Kidney (tissue), 14 donors: ENCODE data around the gene C14orf93. TPM values are rescaled to one million over a fixed set of nuclear protein-coding genes. Genes with fewer than 3 reads are reported as not detected.
A peak's percentile ranks its signal among the peaks of the same experiment; 100 is the strongest.

Experiments
- DNase-seq, 5 donors: peaks; one replicate each; pipeline ENCODE4 v3.0.0-alpha.2; 2013 to 2020
- FAIRE-seq: peaks from 2 replicates; lab custom pipeline; 2012; peaks lifted over from hg19 to GRCh38; lab: Jason Lieb, UNC
- H3K27ac ChIP-seq, 2 donors: one replicate each; pipeline ENCODE4 v1.7.0; 2013; ENCODE audit warnings: low read depth in 2 of 2, low read length in 2 of 2, inconsistent platforms in 1 of 2
- H3K27me3 ChIP-seq: one replicate; pipeline ENCODE4 v1.7.1; 2013; ENCODE audit warnings: low read length, inconsistent platforms; ENCODE audit not compliant: control insufficient read depth, insufficient read depth
- H3K36me3 ChIP-seq, 3 donors: one replicate each; pipeline versions ENCODE4 v1.7.0 to v1.7.1; 2013; ENCODE audit warnings: low read length in 3 of 3, control low read depth in 1 of 3, inconsistent platforms in 1 of 3; ENCODE audit not compliant: insufficient read depth in 3 of 3, control insufficient read depth in 2 of 3
- H3K4me1 ChIP-seq, 3 donors: one replicate each; pipeline versions ENCODE4 v1.7.0 to v1.7.1; 2013; ENCODE audit warnings: low read length in 3 of 3, inconsistent platforms in 1 of 3, low read depth in 1 of 3; ENCODE audit not compliant: control insufficient read depth in 2 of 3, insufficient read depth in 2 of 3
- H3K4me3 ChIP-seq, 3 donors: one replicate each; pipeline versions ENCODE4 v1.7.0 to v1.8.1; 2013; ENCODE audit warnings: low read length in 3 of 3, control low read depth in 1 of 3, inconsistent platforms in 1 of 3
- H3K9ac ChIP-seq, 3 donors: one replicate each; pipeline versions ENCODE4 v1.7.0 to v1.7.1; 2013; ENCODE audit warnings: low read length in 3 of 3, control low read depth in 1 of 3, inconsistent platforms in 1 of 3
- H3K9me3 ChIP-seq, 3 donors: one replicate each; pipeline versions ENCODE4 v1.7.0 to v1.7.1; 2013; ENCODE audit warnings: low read length in 3 of 3, control low read depth in 1 of 3, inconsistent platforms in 1 of 3; ENCODE audit not compliant: control insufficient read depth in 2 of 3, insufficient read depth in 1 of 3
- CTCF ChIP-seq: IDR thresholded peaks from 3 replicates; pipeline ENCODE4 v1.5.1; 2012; ENCODE audit warnings: mild to moderate bottlenecking, moderate library complexity, borderline replicate concordance; ENCODE audit not compliant: insufficient read depth; ENCODE audit errors: extremely low read depth
- intact Hi-C: fragments of 100-400 bp; cut with DNase I; formaldehyde crosslinking; loops from one replicate; pipeline ENCODE4 v1.11.1; 2022
- polyA plus RNA-seq: library from polyadenylated mRNA; stranded (reverse); fragments of 350-450 nt; fragmentation: Illumina TruSeq; extraction: RNeasy Lipid Tissue Mini Kit (QIAGEN cat#74804); gene quantifications from one replicate; pipeline ENCODE4 v1.2.3, GENCODE V29; 2014; ENCODE audit warnings: low read depth, low replicate concordance; ENCODE audit not compliant: insufficient read depth
- total RNA-seq: library from RNA; stranded (reverse); fragmentation: NEBNext Ultra II Directional; extraction: Animal tissue kit (Norgen Biotek cat#: 25700); gene quantifications from one replicate; pipeline ENCODE4 v1.2.1, GENCODE V29; 2021
- donor health status: control.
- donor health status: control.
- donor health status: control.
- donor health status: control.
- donor health status: control.
- donor health status: DM: yes; HTN: yes; CAD: no.
- donor health status: Normal renal cell carcinoma (clear cell type).

The C14orf93 gene
- total and polyA plus RNA-seq, 2 donors from 2014 or later = 9.5 to 9.6 TPM

GRCh38 chr14:23055621-23056144 is 45.7 kb upstream of the C14orf93 start:
- peaks cover 3 to 15% (median 9%) of the 10 kb centered on the region in 3 donors for H3K36me3 ChIP-seq
- no peak overlapping the region for H3K9ac ChIP-seq
- H3K4me3 ChIP-seq = no peak overlapping the region
- no peak overlapping the region for H3K27ac ChIP-seq
- TF ChIP-seq CTCF = no peak
- FAIRE-seq (no peak), DNase-seq (peak in 4 of 5 donors; percentile 35 to 72 (median 55))
- no peaks in the 10 kb centered on the region for H3K27me3 ChIP-seq
- H3K9me3 ChIP-seq = no peaks in the 10 kb centered on the region
- peaks cover 0 to 8% (median 4%) of the 10 kb centered on the region in 3 donors for H3K4me1 ChIP-seq
- intact Hi-C loops = loop anchor here (5.0 kb wide), 1 partner anchor 68 kb away; no protein-coding TSS in a partner anchor

- no peaks in the 10 kb centered on the region for H3K9me3 ChIP-seq
- no peak overlapping the region for H3K27ac ChIP-seq
- DNase-seq (peak in 1 of 5 donors; percentile 49), FAIRE-seq (no peak)
- H3K9ac ChIP-seq = no peak overlapping the region
- peaks cover 2 to 10% (median 7%) of the 10 kb centered on the region in 3 donors for H3K36me3 ChIP-seq
- no peaks in the 10 kb centered on the region for H3K27me3 ChIP-seq
- peaks cover 0 to 8% (median 4%) of the 10 kb centered on the region in 3 donors for H3K4me1 ChIP-seq
- no peak overlapping the region for H3K4me3 ChIP-seq
- intact Hi-C loops = loop anchor here (5.0 kb wide), 1 partner anchor 68 kb away; no protein-coding TSS in a partner anchor
- TF ChIP-seq CTCF = no peak
Observed at GRCh38 chr14:23055147-23055550, 45.2 kb upstream of the C14orf93 start.

GRCh38 chr14:23054000-23054811 is 44.3 kb upstream of the C14orf93 start:
- H3K9ac ChIP-seq = no peak overlapping the region

More at GRCh38 chr14:23054000-23054811, 44.3 kb upstream of the C14orf93 start:
- Histone ChIP-seq H3K36me3 (peaks cover 0 to 6% (median 5%) of the 10 kb centered on the region in 3 donors), H3K27me3 (no peaks in the 10 kb centered on the region), H3K9me3 (no peaks in the 10 kb centered on the region), H3K27ac (no peak overlapping the region), H3K4me3 (no peak overlapping the region), H3K4me1 (peaks cover 0 to 8% (median 4%) of the 10 kb centered on the region in 3 donors)
- FAIRE-seq = no peak
- TF ChIP-seq CTCF = peak; percentile 18
- intact Hi-C loops = no loop called here
- peak in 3 of 5 donors; percentile 54 to 60 (median 56) for DNase-seq
